ACHN (cell line): Measurements from ENCODE around the gene LSM12.
"Not testable (repeated sequence)": the region's sequence is repeated elsewhere in the genome, so short reads cannot be mapped to it uniquely, and the experiment has no call there.

Experiments used
- DNase-seq: peaks from one replicate; pipeline ENCODE4 v3.0.0-alpha.2; 2015
- in situ Hi-C: cut with HindIII; loops from 2 replicates; pipeline ENCODE4 v1.10.0; 2017; ENCODE audit warnings: low sequenced_read_pairs, low pct_ligation_motif_present, low pct_unique_long_range_greater_than_20kb

Gene LSM12

DNA sequence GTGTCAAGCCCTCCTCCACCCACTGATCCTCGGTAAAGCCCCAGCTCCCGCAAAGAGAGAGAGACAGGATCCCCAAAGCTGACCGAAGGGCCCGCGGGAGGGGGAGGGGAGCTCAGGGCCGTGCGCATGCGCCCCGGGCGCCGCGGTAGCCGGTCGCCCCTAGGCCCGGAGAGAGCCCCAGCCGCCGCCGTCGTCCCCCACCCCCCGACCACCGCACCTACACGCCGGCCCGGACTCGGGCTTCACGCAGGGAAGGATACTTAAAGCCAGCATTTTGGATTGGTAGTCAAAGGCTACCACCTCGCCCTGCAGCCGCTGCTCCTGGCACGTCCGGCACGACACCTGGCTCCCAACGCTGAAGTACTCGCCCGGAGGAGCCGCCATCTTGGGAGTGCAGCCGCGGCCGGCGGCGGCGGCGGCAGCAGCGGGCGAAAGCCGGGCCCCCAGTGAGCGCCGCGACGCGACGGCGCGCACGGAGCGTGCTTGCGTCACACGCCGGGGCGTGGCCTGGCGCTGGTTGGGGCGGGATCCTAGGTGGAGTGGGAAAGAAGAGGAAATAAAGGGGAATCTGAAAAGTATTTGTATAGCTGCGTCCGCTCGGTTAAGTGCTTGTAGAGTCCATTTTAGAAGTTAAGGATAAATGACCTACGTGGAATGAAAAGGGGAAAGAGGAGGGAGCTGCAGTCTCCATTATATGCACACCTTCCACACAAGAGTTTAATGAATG lies at the start of gene LSM12:
TSS of gene LSM12 (minus strand) at position 468 of the 727 bp plus-strand sequence. CDS start at position 384, 84 bp downstream.
- in situ Hi-C loops: no loop called here

DNA sequence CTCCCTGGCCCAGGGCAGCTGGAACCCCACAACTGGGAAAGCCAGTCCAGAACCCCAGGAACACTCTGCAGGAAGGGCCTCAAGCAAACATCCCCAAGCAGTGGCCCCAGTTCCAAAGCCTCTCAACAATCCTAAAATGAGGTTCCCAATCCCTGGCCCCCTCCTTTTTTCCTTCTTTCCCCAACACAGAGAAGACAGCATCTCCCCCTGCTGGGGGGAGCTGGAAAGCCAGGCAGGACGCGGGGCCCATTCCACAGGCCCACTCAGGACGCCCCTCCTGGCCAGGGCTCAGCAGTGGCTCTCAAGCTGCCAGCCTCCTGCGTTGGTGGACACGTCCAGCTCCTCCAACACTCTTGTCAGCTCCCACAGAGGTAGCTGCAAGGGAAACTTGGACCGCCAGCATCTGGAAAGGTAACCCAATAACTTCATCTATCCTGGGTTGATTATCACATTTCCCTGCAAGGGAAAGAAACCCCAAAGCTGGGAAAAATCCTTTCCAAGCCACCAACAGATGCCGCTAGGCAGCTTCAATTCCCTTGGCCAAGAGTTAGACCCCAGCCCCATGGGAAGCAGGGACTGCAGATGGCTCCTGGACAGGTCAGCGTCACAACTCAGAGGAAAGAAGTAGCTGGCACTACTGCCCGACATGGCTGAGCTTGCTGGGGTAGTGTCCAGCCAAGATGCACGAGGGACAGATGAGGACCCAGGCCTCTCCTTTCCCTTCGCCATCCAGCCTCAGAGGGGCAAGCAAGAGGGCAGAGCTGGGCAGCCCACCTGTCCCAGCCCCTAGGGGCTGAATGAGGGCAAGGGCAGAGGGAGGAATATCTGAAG lies 49.3 kb upstream of the LSM12 start:
- peak; percentile 56 for DNase-seq
- in situ Hi-C loops: no loop called here

More for the DNA sequence above, at the start of gene LSM12:
- DNase-seq: peak; percentile 95

DNA sequence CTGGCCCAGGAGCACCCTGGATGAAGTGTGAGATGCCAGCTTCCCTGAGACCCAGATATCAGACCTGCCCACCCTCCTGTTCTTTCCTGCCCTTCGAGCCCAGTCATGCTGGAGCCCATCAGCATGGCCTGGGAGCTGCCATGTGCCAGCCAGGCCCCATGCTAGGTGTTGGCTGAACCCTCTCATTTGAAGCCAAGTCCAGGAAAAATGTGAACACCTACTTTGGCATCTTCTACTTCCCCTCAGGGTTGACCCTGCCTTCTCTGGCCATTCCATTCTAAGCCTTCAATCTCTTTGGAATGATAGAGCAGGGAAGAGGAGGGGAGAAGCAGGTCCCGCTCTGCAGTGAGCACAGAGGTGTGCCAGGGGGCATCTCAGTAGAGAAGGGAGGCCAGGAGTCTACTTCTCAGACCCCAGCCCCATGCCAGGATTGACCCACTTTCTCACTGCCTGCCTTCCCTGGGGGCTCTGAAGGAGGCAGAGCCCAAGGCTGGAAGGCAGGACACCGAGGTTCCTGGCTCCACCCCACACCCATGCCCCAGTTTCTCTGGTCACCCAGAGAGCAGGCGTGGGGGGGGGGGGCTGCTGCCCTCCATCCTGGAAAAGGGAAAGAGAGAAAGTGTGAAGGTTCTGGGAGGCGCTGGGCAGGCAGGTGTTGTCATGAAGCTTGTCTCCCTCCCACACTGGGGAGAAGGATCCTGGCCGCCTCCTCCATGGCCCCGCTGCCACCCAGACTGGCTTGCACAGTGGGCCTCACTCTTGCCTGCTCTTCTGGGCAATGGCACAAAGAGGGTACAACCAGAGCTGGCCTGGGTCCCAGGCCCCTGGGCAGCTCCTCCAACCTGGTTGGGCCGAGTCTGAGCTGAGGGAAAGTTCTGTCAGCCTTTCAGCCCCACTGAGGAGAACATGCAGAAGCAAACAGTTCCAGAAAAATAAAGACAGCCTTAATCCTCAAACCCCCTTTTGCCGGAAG lies 47.7 kb upstream of the LSM12 start:
- no peak for DNase-seq
- in situ Hi-C loops: no loop called here

DNA sequence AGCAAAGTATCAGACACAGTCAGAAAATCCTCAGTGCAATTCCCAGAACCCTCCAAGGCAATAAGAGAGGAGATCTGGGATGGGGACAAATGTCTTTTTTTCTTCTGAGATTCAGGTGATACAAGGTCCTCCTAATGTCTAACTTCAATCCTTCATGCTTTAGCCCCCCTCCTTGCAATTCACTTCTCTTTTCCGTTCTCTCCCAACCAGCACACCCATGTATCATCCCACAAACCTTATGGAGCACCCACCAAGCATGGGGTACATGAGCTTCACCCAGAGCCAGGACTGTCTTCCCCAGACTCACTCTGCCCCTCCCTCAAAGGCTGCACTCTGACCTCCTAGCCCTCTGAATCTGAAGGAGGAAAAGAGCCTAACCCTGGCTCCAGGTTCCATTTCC lies 46.9 kb upstream of the LSM12 start:
- in situ Hi-C loops: no loop called here
- no peak for DNase-seq

DNA sequence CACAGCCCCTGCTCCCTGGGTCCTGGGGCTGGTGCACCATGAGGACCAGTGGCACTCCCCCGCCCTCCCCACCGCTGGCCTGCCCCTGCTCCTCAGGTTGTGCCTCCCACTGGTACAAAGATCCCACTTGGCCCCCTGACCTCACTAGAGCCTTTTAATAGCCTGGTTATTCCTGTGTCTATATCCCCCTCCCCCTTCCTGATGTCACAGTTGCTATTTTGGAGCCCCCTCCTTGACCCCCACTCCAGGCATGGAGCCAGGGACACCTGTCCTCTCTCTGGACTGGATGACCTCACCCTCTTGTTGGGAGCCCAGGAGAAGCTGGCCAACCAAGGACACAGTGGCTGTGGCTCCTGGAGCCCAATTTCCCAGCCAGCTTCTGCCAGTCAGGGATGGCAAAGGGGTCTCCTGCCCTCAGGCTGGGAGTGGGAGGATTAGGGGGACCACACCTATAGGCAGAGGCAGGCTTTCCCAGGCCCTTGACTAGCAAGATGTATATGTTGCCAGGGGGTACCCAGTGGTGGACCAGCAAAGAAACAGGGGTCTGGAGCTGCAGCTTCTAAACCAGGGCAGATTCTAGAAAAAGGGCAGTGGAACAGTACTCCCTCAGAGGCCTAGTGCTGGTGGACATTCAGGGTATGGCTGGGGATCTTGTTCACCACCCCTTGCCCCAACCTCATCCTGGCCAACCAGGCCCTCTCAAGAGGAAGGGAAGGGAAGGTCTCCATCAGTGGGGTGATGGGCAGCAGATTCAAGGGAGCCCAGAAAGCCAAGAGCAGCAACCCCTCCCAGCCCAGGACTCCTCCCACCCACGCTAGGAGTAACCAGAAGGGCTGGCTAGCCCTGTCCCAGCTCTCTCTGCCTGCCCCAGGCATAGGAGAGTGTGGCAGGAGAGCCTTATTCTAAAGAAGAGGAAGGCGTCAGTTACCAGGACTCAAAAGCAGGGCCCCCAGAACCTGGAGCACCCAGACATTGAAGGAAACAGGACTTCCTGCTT lies 46.1 kb upstream of the LSM12 start:
- in situ Hi-C loops: no loop called here
- no peak for DNase-seq

DNA sequence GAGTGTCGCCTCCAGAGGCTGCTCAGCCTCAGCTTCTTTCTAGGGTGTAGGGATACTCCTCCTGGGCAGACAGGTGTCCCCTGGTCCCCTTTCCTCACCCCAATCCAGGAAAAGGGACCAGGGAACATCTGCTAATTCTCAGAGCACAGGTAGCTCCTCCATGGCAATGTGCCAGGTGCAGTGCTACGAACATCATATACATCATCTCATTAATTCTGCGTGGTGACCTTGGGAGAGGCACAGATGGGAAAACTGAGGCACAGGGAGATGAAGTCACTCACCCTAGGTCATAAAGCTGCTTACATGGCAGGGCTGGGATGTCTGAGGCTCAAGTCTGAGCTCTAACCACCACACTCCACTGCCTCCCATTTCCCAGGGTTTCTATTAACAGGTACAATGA lies 45.3 kb upstream of the LSM12 start:
- in situ Hi-C loops: no loop called here

DNA sequence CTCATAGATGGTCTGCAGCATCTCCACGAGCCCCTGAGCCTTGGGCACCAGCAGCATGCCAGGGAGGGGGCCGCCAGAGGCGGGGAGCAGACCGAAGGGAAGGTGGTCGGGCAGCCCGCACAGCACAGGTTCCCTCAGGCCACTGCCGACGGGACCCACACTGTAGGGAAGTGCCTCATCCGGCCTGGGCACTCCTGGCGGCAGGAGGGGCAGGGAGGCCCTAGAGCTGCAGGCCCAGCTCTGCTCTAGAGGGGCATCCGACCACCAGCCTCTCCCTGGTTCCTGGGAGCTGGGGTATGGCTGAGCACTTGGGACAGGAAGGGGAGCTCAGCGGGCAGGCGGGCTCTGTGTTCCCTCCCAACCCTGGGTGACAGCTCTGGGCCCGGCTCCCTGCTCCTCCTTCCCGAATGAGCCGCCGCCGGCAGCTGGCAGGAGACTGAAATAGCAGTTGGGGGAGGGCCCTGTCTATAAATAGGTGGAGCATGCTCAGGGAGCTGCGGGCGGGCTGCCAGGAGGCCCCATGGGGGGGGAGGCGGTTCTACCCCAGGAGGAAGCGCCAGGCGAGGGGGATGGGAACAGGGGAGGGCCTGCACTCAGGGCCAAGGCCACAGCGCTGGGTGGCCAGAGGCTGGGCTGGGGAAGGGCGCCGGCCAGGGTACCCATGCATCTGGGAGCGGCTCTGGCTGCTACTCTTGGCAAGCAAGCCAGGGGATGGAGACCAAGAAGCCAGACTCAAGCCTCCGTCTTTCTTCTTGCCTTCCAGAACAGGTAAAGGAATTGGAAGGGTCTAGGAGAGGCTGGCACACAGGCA lies 44.6 kb upstream of the LSM12 start:
- in situ Hi-C loops: no loop called here
- DNase-seq: peak; percentile 70

More for the DNA sequence above, 45.3 kb upstream of the LSM12 start:
- no peak for DNase-seq

DNA sequence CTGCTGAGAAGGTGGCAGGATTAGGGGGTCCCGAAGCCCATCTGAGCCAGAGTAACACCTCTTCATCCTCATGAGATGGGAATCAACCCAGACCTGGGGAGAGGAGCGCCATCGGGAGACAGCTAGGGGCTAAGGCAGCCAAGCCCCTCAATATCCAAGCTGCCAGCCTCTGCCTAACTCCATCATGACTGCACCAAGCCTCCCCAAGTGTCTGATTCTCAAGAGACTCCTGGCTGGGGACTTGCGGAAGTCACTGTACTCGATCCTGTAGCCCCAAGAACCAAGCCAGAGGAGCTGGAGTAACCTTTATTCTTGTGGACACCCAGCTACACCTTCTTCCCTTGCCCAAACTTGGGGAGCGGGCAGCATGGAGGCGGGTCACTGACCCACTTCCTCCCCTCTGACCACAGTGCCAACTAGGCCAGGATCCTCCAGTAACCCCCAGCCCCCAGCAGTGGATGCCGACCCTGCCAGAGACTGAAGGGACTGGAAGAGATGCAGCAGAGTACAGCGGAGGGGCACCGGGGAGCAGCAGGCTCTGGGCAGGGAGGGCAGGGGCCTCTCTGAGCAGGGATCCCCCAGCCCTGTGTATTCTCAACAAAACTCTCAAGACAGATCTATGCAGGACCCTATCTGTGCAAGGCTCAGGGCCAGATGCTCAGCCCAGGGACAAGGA lies 43.7 kb upstream of the LSM12 start:
- in situ Hi-C loops: no loop called here
- DNase-seq: no peak

DNA sequence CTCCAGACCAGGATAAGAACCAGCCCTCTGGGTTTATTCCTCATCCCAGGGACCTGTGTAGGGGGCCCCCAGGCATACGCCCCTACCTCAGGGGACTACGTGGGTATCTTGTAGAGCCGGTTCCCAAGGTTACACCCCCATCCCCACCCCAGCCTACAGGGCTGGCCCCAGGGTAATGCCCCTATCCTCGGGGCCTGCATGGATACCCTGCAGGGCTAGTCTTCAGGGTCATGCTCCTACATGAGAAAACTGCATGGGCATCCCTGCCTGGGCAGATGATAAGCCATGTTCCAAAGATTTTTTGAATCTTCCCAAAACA lies 42.8 kb upstream of the LSM12 start:
- in situ Hi-C loops: no loop called here
- no peak for DNase-seq

DNA sequence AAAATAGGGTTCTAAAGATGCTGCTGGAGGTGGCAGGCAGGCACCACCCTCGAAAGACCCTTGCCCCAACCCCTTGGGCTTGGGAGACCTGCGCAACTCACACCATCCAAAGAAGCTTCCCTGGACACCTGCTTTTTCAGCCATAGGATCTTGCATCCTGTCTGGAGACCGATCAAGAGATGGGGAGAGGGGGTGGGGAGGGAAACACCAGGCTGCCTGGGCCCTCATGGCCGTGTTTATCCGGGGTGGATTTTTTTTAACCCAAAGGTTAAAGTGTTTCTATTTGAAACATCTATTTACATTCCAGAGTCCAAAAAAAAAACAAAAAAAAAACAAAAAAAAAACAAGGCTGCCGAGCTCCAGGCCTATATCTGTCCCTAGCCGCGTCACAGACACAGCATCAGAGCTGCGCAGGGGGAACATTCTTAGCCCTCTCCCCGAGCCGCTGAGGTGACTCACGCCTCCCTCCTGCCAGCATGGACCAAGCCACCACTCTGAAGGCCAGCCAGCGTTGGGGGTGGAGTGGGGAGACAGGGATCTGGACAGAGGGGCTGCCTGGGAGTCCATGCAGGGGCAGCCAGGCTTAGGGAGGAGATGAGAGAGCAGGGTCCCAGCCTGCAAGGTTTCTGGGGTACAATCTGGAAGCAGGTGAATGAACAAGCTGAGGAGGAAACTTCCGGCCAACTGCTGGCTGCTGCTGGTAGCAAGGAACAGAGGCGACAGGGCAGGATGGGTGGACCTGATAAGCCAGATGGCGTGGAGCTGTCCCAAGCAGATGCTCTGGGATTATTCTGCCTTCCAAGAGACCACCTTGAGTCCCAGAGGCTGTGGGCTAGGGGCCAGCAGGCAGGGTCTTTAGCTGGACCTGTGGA lies 42.2 kb upstream of the LSM12 start:
- peak; percentile 91 for DNase-seq
- in situ Hi-C loops: no loop called here

DNA sequence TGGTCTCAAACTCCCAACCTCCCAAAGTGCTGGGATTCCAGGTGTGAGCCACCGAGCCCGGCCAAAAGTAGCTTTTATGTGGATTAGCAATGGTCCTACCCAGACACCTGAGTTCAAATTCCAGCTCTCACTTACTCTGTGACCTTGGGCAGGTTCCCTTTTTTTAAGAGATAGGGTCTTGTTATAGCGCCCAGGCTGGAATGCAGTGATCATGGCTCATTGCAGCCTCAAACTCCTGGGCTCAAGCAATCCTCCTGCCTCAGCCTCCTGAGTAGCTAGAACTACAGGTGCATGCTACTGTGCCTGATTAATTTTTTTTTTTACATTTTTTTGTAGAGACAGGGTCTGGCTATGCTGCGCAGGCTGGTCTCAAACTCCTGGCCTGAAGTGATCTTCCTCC lies 40.3 kb upstream of the LSM12 start:
- DNase-seq: no peak
- in situ Hi-C loops: no loop called here

DNA sequence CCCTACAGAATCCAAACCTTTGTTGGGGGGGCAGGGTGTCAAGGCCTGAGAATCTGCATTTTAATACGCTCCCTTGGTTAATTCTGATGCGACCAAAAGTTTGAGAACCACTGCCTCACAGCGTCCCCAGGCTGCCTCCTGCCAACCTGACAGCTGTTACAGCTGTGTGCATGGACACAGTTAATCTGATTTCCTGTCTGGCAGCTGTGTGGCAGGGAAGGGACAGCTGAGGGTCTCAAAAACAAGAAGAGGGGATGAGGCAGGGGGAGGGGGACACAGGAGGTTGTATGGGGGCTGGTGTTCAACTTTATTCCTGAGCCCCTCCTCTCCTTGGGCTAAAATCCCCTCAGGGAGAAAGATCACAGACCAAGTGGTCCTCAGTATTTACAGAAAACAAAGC lies 39.5 kb upstream of the LSM12 start:
- DNase-seq: no peak
- in situ Hi-C loops: no loop called here

DNA sequence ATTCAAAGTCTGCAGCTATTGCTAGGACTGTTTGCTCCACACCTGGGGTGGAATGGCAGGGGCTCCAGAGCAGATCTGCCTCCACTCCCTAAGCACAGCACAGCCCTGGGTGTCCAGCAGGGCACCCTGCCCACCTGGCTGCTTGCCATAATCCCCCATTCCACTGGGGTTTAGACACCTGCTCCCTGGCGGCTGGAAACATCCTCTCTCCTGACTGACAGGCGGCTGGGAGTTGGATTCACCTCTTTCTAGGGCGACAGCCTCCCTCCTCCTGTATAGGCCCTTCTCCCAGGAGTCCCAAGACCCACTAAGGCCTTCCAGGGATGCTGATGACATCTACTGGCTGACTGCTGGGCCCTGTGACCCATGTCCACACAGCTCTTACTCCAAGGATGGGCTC lies 39.0 kb upstream of the LSM12 start:
- in situ Hi-C loops: no loop called here
- DNase-seq: no peak

DNA sequence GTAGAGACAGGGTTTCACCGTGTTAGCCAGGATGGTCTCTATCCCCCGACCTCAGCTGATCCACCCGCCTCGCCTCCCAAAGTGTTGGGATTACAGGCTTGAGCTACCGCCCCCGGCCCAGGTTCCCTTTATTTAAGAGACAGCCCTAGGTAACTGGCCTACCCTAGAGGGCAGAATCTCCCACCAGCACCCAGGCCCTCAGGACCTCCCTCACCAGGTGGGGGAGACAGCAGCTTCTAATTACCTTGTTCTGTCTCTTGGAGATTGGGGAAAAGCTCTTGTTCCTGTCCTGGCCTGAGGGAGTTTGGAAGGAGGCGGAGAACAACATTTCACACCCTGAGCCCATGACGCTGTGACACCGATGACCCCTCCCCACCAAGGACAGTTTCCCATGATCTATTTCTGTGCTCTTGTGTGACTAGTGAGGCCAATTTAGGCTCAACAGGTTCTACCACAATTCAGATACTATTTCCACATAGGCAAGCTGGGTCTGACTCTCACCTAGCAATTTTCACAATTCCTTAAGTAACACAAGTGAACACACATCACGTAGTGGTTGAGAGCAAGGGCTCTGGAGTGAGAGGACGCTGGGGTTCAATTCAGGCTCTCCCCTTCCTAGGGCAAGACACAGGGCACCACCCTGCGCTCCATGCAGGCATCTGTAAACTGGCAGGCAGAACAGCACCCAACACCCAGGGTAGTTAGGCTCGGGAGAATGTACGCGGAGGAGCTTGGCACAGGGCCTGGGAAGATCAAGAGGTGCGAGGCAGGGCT lies 36.6 kb upstream of the LSM12 start:
- in situ Hi-C loops: no loop called here
- no peak for DNase-seq

DNA sequence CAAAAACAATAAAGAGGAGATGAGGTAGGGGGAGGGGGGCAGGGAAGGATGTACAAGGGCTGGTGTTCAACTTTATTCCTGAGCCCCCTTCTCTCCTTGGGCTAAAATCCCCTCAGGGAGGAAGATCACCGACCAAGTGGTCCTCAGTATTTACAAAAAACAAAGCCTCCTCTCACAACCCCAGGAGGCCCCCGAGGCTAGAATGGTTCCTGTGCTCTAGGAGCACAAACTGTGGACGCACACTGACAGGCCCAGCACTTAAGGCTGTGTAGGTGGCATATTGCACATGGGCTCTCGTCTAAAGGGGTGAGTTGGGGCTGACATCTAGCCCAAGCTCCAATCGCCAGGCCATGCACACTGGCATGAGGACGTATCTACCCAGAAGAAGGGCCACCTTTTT lies 35.4 kb upstream of the LSM12 start:
- DNase-seq, in situ Hi-C loops: not testable (repeated sequence)
